Measurements from ENCODE around the gene DAB2.

Gene DAB2

DNA sequence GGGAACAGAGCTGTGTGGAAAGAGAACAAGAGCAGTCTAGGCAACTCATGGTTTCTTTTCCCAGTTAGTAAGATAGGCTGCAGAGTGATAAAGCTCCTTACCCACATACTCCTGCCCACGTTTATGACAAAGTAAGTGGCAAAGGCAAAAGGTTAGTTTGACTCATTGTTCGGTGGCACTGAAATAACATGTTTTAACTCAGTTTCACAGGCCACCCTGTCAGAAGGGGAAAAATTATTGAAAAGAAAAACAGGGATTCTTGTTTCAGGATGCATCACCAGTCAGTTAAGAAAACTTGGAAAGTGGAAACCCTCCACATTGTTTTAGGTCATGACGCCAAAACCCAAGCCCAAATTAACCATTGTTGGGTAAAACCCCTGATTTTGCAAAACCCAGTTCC is 22.3 kb upstream of the DAB2 start:
- DNase-seq = peak; percentile 32

DNA sequence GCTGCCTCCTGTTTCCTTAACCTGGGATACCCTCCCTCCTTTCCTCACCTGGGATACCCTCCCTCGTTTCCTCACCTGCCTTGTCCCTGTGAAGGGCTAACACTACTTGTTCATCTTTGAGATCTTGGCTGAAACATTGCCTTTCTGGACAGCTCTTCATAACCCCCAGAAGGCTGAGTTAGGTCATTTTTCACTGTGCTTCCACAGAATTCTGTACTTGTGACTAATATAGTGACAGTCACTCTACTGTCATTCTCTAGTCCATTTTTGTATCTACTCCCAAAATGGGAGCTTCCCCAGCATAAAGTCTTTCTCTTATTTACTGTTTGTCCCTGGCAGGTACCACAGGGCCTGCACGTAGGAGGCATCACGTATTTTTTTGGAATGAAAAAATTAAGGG is 21.5 kb upstream of the DAB2 start:
- DNase-seq = no peak

DNA sequence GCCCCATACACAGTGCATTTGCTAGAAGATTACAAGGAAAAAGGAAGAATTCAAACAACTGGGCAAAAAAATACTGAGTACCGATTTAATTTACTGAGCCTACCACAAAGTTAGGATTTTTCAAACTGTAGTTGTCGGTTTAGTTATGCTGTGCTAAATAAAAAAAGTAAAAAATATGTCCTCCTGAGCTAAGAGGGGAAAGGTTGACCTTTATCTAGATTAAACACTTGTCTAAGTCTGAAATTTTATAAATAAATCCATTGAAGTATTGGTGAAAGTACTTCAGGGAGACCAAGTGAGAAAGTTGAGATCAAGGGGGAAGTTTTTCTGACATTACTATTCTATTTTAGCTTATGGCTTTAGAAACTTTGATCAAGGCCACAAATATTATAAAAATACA is 19.1 kb upstream of the DAB2 start:
- DNase-seq = no peak

DNA sequence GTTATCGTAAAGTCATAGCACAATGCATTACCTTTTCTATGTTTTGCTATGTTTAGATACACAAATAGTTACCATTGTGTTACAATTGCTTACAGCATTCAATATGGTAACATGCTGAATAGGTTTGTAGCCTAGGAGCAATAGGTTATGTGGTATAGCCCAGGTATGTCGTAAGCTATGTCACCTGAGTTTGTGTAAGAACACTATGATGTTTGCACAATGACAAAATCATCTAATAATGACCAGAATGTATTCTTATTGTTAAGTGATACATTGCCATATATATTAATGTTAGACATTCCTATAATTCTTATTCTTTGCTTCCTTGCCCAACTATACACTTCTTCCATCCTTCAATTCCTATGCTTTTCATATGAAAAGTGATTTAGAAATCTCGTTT is 18.2 kb upstream of the DAB2 start:
- DNase-seq = no peak

DNA sequence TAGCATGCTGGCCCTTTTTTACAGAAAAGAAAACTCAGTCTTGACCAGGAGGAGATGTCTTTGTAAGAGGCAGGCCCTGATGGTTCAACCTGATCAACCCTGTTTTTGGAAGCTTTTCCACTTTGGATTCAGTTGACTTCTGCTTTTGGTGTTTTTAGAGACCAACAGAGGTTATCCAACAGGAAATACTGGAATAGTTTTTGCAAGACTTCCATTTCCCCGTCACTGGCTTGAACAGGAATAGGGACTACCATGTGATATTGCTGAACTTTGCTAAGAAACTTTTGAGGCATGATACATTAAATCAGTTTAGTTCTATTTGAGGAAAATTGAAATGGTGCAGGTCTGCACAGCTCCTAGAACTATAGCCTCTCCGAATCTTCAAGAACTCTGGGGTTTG is 17.1 kb upstream of the DAB2 start:
- peak; percentile 36 for DNase-seq

DNA sequence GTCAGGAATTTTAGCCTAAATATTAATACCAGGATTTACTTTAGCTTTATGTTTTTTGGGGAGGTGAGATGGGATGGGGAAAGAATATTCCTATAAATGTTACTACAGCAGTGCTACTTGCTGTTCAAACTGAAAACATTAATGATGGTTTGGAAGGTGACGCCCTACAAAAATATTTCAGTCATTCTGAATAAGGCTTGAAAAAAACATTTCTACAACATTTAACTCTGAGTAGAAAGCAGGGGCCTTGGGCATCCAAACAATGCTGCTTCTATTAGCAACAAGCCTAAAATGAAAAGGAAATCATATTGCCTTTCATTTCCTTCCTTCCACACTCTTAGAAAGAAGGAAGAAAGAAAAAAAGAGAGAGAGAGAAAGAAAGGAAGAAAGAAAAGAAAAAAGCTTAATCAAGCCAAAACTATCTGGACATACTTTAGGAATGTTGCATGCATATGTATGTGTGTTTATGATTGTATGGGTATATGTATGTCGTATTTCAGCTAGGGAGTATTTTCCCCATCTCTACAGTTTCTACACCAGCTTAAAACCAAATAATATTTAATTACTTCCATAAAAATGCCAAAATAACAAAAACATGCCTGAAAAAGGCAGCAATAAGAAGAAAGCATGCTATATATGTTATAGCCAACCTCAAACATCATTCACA is 16.3 kb upstream of the DAB2 start:
- no peak for DNase-seq

DNA sequence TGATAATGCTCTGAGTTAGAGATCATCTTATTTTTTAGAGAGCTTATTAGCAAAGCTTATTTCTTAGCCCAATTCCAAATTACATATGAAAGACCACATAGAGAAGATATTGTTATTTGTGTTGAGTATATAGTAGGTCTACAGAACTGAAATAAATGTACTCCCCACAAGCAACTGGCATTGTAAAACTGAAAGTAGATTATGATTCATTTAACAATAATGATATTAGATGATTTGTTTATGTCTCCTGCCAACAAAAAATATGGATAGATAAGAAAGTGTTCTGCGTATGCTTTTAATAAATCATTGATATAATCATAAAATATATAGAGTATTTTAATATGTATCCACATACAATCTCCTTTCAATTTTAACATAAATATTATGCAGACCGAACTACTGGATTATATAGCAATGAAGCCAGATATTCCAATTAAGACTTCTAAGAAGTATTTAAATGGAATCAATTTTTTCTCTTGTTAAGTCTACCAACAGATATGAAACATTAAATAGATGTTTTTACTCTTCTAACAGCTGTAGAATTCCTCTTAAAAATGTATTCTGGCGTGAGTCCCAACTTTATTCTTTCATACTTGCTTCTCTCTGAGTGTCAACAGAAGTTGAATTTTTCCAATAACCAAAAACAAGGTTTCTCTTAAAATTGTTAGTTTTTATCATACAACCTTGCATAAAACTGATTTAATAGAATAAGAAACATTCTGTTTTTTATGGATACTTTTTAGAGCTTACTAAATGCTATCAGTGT is 15.6 kb upstream of the DAB2 start:
- no peak for DNase-seq

DNA sequence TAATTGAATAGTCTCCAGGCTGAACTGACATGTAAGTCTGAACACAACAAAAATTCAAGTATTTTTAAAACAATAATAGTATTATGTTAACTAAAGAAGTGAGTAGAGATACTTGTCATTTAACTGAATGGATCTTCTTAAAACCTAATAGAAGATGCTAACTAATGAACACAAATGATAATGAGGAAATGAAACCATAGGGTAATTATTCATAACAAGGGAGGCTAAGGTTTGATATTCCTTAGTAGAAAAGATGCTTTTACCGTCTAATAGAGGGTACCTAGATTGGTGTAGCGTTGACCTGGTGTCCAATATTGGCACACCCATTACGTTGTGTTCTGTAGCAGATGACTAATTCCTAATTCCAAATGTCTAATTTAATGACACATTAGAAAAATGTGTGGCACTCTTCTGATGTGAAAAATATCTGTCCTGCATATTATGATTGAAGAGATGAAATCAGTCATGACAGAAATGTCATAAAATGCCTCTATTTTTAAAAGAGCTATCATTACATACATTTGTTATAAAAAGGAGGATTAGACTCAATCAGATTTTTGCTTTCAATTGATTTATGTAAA is 14.9 kb upstream of the DAB2 start:
- DNase-seq = no peak

DNA sequence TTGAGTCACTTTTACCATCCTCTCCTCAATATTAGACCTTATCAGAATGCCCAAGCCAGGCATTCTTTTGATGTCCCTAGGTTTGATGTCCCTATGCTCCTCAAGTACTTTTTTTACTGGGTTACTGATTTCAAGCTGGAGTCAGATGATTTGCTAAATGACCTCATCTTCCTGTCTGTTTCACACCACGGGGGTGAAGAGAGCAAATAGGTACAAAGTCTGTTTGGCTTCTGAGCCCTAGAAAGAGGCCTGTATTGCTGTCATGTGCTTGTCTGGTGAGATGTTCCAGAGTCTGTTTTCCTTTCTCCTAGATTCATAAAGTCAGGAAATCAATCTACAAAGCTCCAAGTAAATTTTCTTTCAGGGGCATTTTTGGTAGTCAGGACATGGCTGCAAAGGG is 12.7 kb upstream of the DAB2 start:
- DNase-seq = no peak

DNA sequence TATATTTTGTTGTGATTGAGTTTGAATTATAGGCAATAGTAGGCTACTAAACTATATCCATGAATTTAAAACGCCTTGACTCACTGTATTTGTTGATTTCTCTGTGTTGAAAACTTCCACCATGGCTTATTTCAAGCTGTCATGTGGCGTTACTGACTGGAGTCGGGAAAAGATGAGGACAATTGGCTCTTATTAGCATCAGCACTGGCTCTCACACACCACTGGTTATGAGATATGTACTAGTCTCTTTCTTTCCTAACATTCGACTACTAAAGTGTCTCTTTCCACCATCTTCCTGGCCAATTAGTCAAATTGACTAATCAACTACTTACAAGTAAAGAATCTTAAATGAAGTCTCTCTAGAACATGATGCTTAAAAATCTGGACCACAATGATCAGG is 9.1 kb upstream of the DAB2 start:
- DNase-seq = no peak

DNA sequence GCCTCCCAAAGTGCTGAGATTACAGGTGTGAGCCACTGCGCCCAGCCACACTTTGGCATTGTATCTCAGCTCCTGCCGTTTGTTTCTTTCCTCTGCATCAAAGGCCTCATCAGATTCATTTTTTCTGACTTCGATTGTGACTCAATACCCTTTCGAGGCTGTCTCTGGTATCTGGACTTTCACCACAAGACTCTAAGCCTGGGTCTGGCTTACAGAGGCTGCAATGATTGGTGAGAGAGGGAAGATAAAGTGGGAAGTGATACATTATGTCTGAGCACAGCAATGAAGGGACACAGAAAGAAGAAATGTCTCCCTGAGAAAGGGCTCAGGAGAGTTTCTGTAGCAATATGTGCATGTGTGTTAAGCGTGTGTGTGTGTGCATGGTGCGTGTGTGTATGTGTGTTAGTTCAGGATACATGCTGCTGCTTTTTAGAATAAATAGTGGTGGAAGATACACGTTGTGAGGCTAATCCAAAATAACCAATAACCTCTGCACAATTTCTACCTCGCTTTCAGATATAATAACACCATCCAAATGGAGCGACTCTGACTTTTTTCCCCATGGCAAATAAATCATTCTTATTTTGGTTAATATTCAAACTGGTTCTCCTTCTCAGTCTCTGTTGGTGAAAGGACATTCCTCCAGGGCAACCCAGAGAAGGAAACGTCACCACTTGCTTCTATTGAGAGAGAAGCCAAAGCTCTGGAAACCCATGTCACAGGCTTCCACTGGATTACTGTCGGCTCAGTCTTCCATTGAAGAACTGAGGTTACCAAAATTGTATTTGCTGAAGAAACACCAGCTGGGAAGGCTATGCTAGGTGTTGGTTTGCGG is 8.1 kb upstream of the DAB2 start:
- peak; percentile 56 for DNase-seq

DNA sequence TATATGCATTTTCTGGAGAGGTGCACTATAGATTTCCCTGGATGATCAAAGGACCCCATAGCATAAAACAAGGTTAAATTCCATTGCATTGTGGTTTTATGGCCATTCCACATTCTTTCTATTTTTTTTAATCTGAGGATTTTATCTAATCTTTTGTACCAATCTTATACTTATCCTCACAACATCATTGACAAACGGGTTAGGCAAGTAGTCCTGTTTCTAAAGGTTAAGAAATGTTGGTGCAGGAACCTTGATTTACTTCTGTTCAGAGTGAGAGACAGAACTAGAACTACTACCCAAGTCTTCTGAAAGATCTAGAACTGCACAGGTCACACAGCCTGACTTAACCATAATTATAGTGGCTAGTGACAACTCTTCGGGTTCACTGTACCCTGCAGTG is 5.7 kb upstream of the DAB2 start:
- DNase-seq = no peak

DNA sequence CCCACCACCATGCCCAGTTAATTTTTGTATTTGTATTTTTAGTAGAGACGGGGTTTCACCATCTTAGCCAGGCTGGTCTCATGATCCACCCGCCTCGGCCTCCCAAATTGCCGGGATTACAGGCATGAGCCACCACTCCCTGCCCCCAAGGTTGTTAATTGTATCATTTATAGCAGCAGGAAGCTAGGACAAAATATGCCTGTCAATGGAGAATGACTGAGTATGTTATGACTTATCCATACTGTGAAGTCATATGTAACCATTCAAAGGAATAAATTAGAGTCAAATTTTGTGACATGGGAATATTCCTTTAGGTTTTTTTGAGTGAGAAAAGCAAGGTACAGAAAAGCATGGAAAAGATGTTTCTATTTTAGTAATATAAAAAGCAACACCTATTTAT is 3.9 kb upstream of the DAB2 start:
- no peak for DNase-seq

DNA sequence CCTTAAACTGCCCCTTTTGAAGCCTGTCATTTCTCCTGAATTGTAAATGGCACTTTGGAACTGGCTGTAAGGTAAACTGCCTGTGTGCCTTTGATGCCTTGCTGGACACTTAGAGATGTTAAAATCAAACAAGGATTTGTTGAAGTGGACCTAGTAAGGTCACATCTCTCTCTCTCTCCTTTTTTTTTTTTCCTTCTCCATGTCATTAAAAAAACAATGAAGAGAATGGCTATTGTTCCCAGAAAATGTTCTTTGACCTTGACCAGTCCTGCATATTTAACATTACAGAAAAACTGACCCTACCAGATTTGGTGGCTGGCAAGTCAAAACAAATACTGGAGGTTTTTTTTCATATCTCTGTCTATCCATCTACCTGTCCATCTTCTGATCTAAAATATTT is 2.9 kb upstream of the DAB2 start:
- no peak for DNase-seq

DNA sequence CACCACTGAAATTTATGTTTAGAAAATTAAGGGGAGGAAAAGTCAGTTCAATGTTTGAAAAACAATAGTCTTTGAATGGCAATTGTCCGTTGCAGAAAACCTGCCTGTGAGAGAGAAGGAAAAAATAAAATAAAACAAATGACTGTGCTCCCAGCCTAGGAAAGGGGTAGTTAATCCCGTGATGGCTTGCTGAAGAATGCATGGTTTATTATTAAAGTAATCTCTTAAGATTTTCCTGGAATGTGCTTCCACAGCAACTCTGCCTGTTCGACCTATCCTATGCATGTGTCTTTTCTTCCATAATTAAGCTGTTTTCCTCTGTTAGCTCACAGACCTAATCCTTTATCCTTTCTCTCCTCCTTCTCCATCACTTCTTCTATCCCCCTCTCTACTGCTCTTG is 2.4 kb upstream of the DAB2 start:
- DNase-seq = no peak

DNA sequence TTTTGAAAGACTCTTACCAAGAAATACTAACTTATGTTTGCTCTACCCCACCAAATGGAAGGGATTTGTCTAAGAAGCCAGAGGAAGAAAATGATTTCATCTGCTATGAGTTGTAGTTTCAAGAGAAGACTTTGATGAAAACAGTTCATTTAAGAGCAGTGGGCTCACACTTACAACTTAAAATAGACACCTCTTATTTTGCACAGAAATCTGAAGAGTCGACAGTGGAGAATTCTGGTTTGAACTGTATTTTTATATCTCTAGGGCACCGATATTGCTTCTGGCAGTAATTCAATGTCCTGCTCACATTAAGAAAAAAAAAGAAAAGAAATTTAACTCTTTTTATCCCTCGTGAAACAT is 1.9 kb upstream of the DAB2 start:
- DNase-seq = no peak

DNA sequence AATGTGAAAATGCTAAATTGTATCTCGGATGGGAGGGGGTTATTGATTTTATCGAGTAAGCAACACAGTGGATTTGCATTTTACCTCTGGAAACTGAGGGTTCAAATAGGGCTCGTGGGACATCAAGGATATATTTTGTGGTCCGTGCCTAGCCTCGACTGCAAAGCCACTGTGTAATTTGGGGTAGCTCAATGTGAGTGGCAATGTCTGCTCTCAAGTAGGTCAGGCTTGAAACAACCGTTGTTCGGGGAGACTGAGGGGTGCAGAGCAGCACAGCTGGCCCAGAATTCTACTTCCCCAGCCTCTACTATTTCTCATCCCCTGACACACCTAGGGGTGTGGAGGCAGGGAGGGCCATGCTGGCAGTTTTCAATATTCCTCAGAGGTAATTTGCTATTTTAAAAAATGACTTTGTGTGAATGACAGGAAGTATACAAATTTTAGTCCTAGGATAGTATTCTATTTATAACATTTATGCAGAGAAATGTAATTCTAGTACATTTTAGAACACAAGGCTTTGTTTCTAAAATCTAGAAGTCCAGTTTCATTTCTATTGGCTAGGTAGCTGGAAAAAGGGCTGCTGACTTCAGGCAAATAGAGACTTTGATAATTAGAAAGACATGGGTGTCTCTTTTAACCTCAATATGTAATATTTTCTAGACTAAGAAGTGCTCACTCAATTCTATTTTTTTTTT is 1.4 kb upstream of the DAB2 start:
- no peak for DNase-seq

DNA sequence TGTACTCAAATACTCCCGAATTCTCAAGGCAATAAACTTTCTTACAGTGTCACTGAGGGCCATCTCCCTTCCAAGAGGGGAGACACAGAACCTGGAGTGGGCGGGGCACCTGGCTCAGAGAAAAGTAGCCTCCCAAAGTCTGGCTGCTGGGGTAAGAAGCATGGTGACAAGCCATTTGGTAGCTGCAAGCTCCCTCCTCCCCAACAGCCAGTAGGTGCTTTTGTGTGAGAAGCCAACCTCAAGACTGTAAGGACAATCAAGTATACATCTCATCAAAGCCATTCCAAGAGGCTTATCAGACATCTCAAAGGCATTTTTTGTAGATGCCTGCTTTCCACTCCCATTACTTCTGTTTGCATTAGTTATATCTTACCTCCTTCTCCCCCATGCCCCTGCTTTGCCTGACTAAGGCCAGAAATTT is 1.4 kb downstream of the DAB2 start:
- DNase-seq = no peak

DNA sequence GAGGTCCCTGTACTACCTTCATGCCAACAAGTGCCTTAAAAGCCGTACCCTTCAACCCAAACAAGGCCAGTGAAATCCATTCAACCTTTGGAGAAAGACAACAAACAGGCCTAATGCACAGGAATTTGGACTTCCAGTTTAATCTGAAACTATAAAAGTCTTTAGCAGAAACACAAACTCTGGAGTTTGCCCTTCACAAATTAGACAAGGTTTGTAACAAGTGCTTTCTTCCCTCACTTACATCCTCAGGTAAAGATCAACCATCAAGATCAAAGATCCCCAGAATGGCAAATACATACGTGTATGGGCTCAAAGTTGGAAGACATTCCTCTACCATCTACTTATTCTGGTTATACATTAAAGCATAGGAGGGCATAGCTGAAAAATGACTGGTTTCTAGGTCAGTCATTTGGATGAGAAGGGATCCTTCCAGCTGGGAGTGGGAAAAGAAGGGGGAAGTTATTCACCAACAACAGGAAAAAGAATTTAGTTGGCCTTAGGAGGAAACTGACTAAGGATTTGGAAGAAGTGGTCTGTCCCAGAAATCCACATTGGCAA is 2.0 kb downstream of the DAB2 start:
- no peak for DNase-seq

DNA sequence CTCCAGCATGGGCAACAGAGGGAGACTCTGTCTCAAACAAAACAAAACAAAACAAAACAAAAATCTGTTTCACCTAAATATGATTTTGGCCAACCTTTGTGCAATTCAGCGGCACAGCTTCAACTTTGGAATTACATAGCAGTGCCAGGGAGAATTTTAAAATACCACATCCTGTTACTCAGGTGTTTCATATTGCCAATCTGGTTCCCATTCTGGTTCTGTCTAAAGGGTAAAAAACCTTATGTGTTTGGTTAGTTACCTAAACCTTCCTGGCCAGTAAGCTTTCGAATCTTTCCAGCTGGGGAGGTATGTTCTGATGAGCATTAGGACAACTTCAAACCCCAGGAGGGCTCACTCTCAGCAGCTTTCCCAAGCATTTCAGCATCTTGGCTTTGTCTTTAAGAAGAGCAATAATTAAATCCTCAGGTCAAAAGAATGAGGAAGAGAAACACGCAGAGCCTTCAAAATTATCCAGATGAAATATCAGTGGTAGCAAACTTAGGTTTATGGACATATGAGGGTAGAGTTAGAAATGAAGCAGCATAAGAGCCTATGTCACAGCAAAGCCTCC is 2.7 kb downstream of the DAB2 start:
- DNase-seq = no peak

DNA sequence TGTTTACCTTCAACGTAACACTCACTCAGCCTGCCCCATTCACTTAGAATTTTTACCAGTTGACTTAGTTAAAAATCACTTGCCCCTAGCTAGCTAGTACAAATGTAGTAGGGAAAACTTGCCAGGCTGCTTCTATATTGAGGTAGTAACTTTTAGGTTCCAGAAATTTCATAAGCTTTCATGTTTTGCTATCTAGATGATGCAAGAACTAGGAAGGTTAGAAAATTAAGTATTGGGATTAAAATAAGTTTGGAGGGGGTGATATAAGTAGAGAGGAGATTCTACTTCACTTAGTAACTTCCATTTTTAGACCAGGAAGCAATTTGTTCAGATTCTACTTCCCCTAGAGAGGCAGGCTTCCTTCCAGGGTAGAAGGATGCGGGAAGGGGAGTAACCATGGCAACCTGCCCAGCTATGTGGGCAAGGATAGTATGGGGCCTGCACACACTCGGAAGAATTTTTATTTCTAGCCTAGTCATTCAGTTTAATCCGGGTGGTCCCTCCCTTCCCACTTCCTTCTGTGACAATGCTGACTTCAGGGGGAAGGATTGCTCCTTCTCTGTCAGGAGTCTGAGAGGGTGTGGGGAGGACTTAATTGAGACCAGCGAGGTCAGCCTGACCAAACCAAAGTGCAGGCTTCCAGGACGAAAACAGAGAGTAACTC is 4.2 kb downstream of the DAB2 start:
- DNase-seq = peak; percentile 52

DNA sequence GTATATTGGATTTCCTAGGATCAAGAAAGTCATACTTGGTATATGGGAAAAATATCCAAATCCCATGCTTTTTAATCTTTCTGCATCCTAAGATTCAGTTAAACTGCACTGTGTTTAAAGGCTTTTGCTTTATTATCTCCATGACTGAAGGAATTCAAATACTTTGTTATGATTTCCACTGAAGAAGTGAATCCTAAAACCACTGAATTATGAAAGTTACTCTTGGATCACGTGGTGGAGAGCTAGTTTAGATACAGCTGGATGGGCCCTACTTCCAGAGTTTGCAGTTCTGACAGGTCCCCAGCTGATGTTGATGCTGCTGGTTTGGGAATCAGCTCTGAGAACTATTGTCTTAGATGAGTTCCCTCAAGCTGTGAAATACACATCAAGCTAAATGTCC is 5.0 kb downstream of the DAB2 start:
- no peak for DNase-seq
